ENCODE measurements around the gene DYNC2I2.
A peak's percentile ranks its signal among the peaks of the same experiment; 100 is the strongest.
"Not testable (repeated sequence)": the region's sequence is repeated elsewhere in the genome, so short reads cannot be mapped to it uniquely, and the experiment has no call there.

Gene DYNC2I2

GRCh38 chr9:128656416-128657343 is at the start of gene DYNC2I2:
DYNC2I2 (minus strand) TSS chr9:128656847; CDS start chr9:128656726, 121 bp downstream.
- peak; percentile 85 to 93 for DNase-seq

GRCh38 chr9:128706045-128706444 is 49.4 kb upstream of the DYNC2I2 start:
- DNase-seq, result no peak

- no peak for DNase-seq
These were observed 48.7 kb upstream of the DYNC2I2 start for GRCh38 chr9:128705051-128705965.

GRCh38 chr9:128704356-128704670 is 47.7 kb upstream of the DYNC2I2 start:
- DNase-seq, result no peak

GRCh38 chr9:128703616-128704355 is 47.1 kb upstream of the DYNC2I2 start:
- no peak for DNase-seq

GRCh38 chr9:128702949-128703615 is 46.4 kb upstream of the DYNC2I2 start:
- DNase-seq, result peak; percentile 62 to 75

GRCh38 chr9:128702445-128702948 is 45.9 kb upstream of the DYNC2I2 start, which contains the start of gene PKN3:
PKN3 (plus strand) TSS chr9:128702503; CDS start chr9:128702916, 413 bp downstream.
- peak; percentile 77 to 89 for DNase-seq

GRCh38 chr9:128701227-128701854 is 44.7 kb upstream of the DYNC2I2 start:
- DNase-seq, result no peak

- DNase-seq, result not testable (repeated sequence)
These were observed 42.6 kb upstream of the DYNC2I2 start for GRCh38 chr9:128699096-128699795.

- DNase-seq, result no peak
These were observed 40.5 kb upstream of the DYNC2I2 start for GRCh38 chr9:128696923-128697707.

- no peak for DNase-seq
These were observed 37.7 kb upstream of the DYNC2I2 start for GRCh38 chr9:128694344-128694743.

- not testable (repeated sequence) for DNase-seq
These were observed 37.1 kb upstream of the DYNC2I2 start for GRCh38 chr9:128693738-128694137.

GRCh38 chr9:128690684-128691034 is 34.0 kb upstream of the DYNC2I2 start:
- no peak for DNase-seq

GRCh38 chr9:128689820-128690683 is 33.4 kb upstream of the DYNC2I2 start:
- peak in 1 of 2 experiments; percentile 38 for DNase-seq

- no peak for DNase-seq
These were observed 32.7 kb upstream of the DYNC2I2 start for GRCh38 chr9:128689293-128689774.

GRCh38 chr9:128688501-128689292 is 32.0 kb upstream of the DYNC2I2 start, which contains the start of gene SET:
SET (plus strand) TSS chr9:128689222; CDS start chr9:128689583, 361 bp downstream.
- DNase-seq, result peak; percentile 92 to 95

- DNase-seq, result no peak
These were observed 30.8 kb upstream of the DYNC2I2 start for GRCh38 chr9:128687453-128687852.
